GM12878 (cell line): ENCODE measurements around the gene PDGFC.

Experiments used
- CREM ChIP-seq: IDR thresholded peaks from 2 replicates; pipeline ENCODE4 v1.6.1; 2014; ENCODE audit warnings: antibody characterized with exemption, low read depth
- EGR1 ChIP-seq, 2 experiments: IDR thresholded peaks; 1 replicate in 1 of 2; 2 replicates in 1 of 2; pipeline ENCODE4 v1.6.1; 2011 to 2012; ENCODE audit warnings: low read depth in 2 of 2, low read length in 2 of 2, borderline replicate concordance in 1 of 2, mild to moderate bottlenecking in 1 of 2, moderate library complexity in 1 of 2
- LARP7 ChIP-seq: fragments of 450-650 bp; IDR thresholded peaks from 2 replicates; pipeline ENCODE4 v1.6.1; 2017; ENCODE audit warnings: mild to moderate bottlenecking
- RCOR1 ChIP-seq: conservative IDR thresholded peaks from 2 replicates; pipeline ENCODE4 v1.6.1; 2012; ENCODE audit warnings: low read depth, low read length, improper control_type of control experiment
- TF ChIP-seq, protein P1 (sequence below), 3 experiments: IDR thresholded peaks in 2 of 3; conservative IDR thresholded peaks in 1 of 3; 2 replicates each; pipeline ENCODE4 v1.5.1; 2011; ENCODE audit warnings: low read depth in 3 of 3, low read length in 3 of 3, mild to moderate bottlenecking in 3 of 3, control low read depth in 2 of 3, moderate library complexity in 2 of 3, inconsistent platforms in 1 of 3, mixed read lengths in 1 of 3; ENCODE audit not compliant: control insufficient read depth in 2 of 3, insufficient read depth in 1 of 3; ENCODE audit errors: extremely low read depth in 1 of 3

DNA sequence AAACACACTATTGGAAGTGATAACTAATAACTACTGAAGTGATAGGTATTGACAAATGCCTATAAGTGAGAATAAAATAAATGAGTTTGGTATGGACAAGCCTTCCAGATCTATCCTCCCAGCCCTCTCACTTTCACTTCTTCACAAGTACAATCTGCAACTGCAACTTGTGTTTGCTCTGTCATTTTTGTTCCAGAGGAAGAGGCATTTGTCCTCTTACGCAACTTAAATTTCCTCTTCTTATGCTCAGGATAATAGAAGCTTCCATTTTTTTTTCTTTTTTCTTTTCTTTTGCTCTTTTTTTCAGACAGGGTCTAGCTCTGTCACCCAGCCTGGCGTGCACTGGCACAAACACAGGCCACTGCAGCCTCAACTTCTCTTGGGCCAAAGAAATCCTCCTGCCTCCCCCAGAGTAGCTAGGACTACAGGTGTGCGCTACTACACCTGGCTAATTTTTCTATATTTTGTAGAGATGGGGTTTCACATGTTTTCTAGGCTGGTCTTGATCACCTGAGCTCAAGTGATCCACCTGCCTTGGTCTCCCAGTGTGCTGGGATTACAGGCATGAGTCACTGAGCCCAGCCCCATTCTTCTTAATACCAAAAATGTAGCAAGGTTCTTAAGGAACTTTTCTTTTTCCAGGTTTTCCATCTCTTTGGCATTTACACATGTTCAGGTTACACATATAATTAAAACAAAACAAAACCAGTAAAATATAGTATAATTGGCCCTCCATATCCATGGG is 73.1 kb downstream of the PDGFC start:
- TF ChIP-seq, protein P1, sequence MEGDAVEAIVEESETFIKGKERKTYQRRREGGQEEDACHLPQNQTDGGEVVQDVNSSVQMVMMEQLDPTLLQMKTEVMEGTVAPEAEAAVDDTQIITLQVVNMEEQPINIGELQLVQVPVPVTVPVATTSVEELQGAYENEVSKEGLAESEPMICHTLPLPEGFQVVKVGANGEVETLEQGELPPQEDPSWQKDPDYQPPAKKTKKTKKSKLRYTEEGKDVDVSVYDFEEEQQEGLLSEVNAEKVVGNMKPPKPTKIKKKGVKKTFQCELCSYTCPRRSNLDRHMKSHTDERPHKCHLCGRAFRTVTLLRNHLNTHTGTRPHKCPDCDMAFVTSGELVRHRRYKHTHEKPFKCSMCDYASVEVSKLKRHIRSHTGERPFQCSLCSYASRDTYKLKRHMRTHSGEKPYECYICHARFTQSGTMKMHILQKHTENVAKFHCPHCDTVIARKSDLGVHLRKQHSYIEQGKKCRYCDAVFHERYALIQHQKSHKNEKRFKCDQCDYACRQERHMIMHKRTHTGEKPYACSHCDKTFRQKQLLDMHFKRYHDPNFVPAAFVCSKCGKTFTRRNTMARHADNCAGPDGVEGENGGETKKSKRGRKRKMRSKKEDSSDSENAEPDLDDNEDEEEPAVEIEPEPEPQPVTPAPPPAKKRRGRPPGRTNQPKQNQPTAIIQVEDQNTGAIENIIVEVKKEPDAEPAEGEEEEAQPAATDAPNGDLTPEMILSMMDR (IDR thresholded peaks at IDR 0.05 in 2 of 3, conservative IDR thresholded peaks at IDR 0.05 in 1 of 3; ENCODE audit: control insufficient read depth in 2 of 3, extremely low read depth in 1 of 3, insufficient read depth in 1 of 3, low read depth in 3 of 3, low read length in 3 of 3): no peak
- no peak for TF ChIP-seq EGR1 (IDR thresholded peaks at IDR 0.05; ENCODE audit: borderline replicate concordance in 1 of 2, low read depth in 2 of 2, low read length in 2 of 2)
- no peak for TF ChIP-seq LARP7
- TF ChIP-seq RCOR1: no peak
- TF ChIP-seq CREM: no peak
